GM21515 (cell line): Measurements from ENCODE around the gene LPAR6.
A peak's percentile ranks its signal among the peaks of the same experiment; 100 is the strongest.

Source experiments
- ATAC-seq: cut with Tn5 transposase; IDR thresholded peaks from one replicate; pipeline ENCODE4 v1.9.1; 2021; ENCODE audit not compliant: unreplicated experiment

The LPAR6 gene

DNA sequence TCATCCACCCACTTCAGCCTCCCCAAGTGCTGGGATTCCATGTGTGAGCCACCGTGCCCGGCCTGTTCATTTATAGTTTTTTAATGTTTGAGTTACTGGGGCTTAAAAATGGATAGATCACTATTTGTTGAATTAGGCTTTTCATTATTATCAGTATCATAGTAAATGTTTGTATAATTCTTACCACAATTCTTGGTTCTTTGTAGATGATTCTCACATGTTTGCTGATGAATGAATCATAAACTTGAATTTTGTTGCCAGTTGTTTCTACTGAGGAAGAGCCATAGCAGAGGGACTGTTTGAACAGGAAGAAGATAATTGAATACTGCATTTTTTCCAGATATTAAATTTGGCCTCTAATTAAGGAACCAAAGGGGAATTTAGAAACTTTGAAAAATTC is 2.6 kb upstream of the LPAR6 start:
- no peak for ATAC-seq

DNA sequence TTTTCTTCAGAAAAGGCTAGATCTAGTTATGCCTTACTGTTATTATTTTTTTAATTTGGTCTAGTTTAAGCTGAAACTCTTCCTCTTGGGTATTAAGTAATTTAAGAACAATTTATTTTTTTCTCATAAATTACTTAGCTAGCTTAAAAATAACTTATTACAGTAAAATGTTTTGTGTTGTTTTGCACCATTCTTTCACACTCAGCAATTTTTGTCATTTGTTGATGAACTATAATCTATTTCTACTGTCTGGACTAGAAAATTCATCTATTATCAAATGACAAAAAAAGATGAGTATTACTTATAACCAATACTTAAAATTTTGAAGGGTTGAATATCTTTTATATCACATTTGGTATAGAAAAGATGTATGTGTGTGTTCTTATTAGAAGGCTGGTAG is 1.6 kb upstream of the LPAR6 start:
- no peak for ATAC-seq

DNA sequence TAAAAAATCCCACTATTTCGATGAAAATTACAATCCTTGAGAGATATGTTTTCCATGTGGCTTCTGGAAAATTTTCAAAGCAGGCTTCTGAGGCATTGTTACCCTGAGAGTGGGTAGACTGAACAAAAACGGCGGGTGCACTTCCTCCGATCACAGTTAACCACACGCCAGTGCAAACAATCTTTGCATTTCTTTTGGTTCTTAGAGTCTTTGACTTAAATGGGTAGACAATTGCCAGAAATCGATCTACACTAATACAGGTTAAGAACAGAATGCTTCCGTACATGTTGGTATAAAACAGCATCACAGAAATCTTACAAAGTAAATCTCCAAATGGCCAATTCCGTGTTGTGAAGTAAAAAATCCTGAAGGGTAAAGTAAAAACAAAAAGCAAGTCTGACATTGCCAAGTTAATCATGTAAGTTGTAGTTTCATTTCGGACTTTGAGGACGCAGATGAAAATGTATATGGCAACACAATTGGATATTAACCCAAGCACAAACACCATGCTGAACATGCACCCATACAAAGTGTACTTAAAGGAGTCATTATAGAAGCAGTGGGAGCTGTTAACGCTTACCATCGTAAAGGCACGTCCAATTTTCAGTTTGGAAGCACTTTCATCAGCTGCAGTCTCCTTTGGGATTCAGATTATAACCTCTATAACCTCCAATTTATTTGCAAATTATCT is 927 bp downstream of the LPAR6 start:
- ATAC-seq: no peak

GRCh38 chr13:48411147-48411794 is 1.6 kb downstream of the LPAR6 start:
- no peak for ATAC-seq

- no peak for ATAC-seq
Measured at GRCh38 chr13:48410199-48410598, 2.7 kb downstream of the LPAR6 start.

DNA sequence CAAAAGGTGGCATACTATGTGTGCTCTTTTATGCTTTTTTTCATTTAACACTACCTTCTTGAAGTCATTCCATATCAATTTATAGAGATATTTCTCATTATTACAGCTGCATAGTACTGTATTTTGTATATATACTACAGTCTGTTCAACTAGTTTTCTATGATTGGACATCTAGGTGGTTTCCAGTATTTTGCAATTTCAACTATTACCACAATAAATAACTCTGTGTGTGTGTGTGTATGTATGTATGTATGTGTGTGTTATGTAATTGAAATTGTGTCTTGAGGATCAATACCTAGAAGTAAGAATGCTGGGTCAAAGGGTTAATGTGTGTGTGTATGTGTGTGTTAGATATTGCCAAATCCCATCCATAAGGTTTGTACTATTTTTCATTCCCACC is 7.0 kb downstream of the LPAR6 start:
- ATAC-seq: no peak

GRCh38 chr13:48404952-48405351 is 8.0 kb downstream of the LPAR6 start:
- ATAC-seq: no peak

- ATAC-seq: no peak
Measured at GRCh38 chr13:48403913-48404312, 9.0 kb downstream of the LPAR6 start.

DNA sequence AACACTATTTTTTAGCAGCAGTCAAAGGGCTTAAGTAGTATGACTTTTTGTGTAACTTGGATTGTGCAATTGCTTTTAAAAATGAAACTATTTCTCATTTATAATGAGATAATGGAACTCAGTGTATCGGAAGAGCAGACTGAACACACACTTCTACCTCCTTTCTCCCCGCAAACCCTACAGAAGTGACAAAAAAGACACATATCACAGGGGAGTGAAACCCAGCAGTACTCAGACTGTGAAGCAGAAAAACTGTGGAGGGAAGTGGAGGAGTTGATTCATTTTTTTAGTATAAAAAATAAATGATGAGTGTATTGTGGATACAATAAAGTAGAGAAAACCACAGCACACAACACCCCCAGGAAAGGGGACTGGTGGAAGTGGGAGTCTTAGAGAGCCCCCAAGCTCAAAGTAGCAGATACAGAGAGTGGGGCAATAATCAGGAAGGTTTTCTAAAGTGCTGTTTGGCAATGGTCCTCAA is 9.7 kb downstream of the LPAR6 start:
- ATAC-seq: peak; percentile 52

- ATAC-seq: no peak
Measured at GRCh38 chr13:48402325-48402932, 10.5 kb downstream of the LPAR6 start.

- ATAC-seq: no peak
Measured at GRCh38 chr13:48401480-48401879, 11.4 kb downstream of the LPAR6 start.

GRCh38 chr13:48400850-48401291 is 12.0 kb downstream of the LPAR6 start:
- no peak for ATAC-seq

DNA sequence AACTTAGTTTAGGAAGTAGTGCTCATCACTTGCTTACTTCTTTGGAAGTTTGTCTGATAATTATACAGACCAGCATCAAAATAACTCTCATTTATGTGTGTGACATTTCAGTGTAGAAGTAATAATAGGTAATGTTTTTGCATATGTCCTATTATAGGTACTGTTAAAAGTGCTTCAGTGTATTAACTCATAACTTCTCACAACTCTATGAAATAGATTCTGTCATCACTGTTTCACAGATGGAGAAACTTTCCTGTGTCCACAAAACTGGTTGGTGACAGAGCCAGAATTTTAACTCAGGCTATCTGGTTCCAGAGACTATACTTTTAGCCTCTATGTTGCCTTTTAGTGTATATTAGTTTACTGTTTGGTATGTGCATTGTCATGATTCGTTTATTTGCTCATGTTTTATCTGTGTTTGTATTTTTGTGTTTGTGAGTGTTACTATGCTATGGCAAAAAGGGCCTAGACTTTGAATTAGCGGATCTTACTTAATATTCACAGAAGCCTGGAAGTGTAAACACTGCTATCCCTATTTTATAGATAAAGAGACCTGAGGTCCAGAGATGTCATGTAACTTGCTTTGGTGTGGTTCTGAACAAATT is 12.7 kb downstream of the LPAR6 start:
- no peak for ATAC-seq

GRCh38 chr13:48398450-48399095 is 14.3 kb downstream of the LPAR6 start:
- ATAC-seq: no peak

GRCh38 chr13:48397744-48398143 is 15.2 kb downstream of the LPAR6 start:
- no peak for ATAC-seq

- no peak for ATAC-seq
Measured at GRCh38 chr13:48393698-48394085, 19.2 kb downstream of the LPAR6 start.

GRCh38 chr13:48393030-48393697 is 19.7 kb downstream of the LPAR6 start:
- no peak for ATAC-seq

- ATAC-seq: no peak
Measured at GRCh38 chr13:48391257-48391656, 21.7 kb downstream of the LPAR6 start.

GRCh38 chr13:48386816-48387215 is 26.1 kb downstream of the LPAR6 start:
- ATAC-seq: no peak

- no peak for ATAC-seq
Measured at GRCh38 chr13:48383384-48383783, 29.5 kb downstream of the LPAR6 start.

GRCh38 chr13:48380581-48380980 is 32.3 kb downstream of the LPAR6 start:
- no peak for ATAC-seq
